Neuron (in vitro differentiated cells): Measurements from ENCODE around the gene LMTK3.
"Not testable (repeated sequence)": the region's sequence is repeated elsewhere in the genome, so short reads cannot be mapped to it uniquely, and the experiment has no call there.

Source experiments
- H2AFZ ChIP-seq: one replicate; pipeline ENCODE4 v1.6.1; 2013; ENCODE audit warnings: low read depth, mild to moderate bottlenecking, inconsistent platforms, low read length, moderate library complexity
- H3K27me3 ChIP-seq: one replicate; pipeline ENCODE4 v1.6.1; 2013; ENCODE audit warnings: low read length; ENCODE audit not compliant: insufficient read depth
- H3K36me3 ChIP-seq: one replicate; pipeline ENCODE4 v1.6.1; 2013; ENCODE audit warnings: low read length; ENCODE audit not compliant: insufficient read depth
- H3K4me1 ChIP-seq: one replicate; pipeline ENCODE4 v1.6.1; 2013; ENCODE audit warnings: low read length; ENCODE audit not compliant: insufficient read depth
- H3K4me3 ChIP-seq: 2 replicates; pipeline ENCODE4 v1.5.1; 2013; ENCODE audit warnings: mild to moderate bottlenecking, low read length, moderate library complexity
- H3K9me3 ChIP-seq: one replicate; pipeline ENCODE4 v1.6.1; 2013; ENCODE audit warnings: low read length

Gene LMTK3

GRCh38 chr19:48548253-48548911 is 36.7 kb upstream of the LMTK3 start:
- Histone ChIP-seq H3K4me3 (no peak overlapping the region), H2AFZ (no peak overlapping the region), H3K36me3 (no peaks in the 10 kb centered on the region), H3K27me3 (peaks cover 8% of the 10 kb centered on the region), H3K4me1 (no peaks in the 10 kb centered on the region), H3K9me3 (no peaks in the 10 kb centered on the region)

- H3K27me3 ChIP-seq, result peaks cover 8% of the 10 kb centered on the region
- H2AFZ ChIP-seq, result no peak overlapping the region
- H3K4me3 ChIP-seq, result no peak overlapping the region
- no peaks in the 10 kb centered on the region for H3K36me3 ChIP-seq
- no peaks in the 10 kb centered on the region for H3K9me3 ChIP-seq
- H3K4me1 ChIP-seq, result no peaks in the 10 kb centered on the region
These were observed 36.1 kb upstream of the LMTK3 start for GRCh38 chr19:48547722-48548121.

- no peak overlapping the region for H2AFZ ChIP-seq
- H3K36me3 ChIP-seq, result no peaks in the 10 kb centered on the region
- no peaks in the 10 kb centered on the region for H3K4me1 ChIP-seq
- no peaks in the 10 kb centered on the region for H3K9me3 ChIP-seq
- no peak overlapping the region for H3K4me3 ChIP-seq
- H3K27me3 ChIP-seq, result peaks cover 3% of the 10 kb centered on the region
These were observed 33.5 kb upstream of the LMTK3 start for GRCh38 chr19:48544856-48545750.

GRCh38 chr19:48543121-48543710 is 31.6 kb upstream of the LMTK3 start:
- Histone ChIP-seq H3K4me1 (no peaks in the 10 kb centered on the region), H3K36me3 (no peaks in the 10 kb centered on the region), H3K4me3 (no peak overlapping the region), H3K27me3 (no peaks in the 10 kb centered on the region), H3K9me3 (no peaks in the 10 kb centered on the region), H2AFZ (no peak overlapping the region)

GRCh38 chr19:48541813-48542212 is 30.2 kb upstream of the LMTK3 start:
- Histone ChIP-seq H3K4me3 (no peak overlapping the region), H3K4me1 (no peaks in the 10 kb centered on the region), H2AFZ (no peak overlapping the region), H3K27me3 (no peaks in the 10 kb centered on the region), H3K9me3 (no peaks in the 10 kb centered on the region), H3K36me3 (no peaks in the 10 kb centered on the region)

- H3K36me3 ChIP-seq, result no peaks in the 10 kb centered on the region
- no peak overlapping the region for H3K4me3 ChIP-seq
- H3K4me1 ChIP-seq, result no peaks in the 10 kb centered on the region
- H2AFZ ChIP-seq, result no peak overlapping the region
- no peaks in the 10 kb centered on the region for H3K27me3 ChIP-seq
- H3K9me3 ChIP-seq, result no peaks in the 10 kb centered on the region
These were observed 28.5 kb upstream of the LMTK3 start for GRCh38 chr19:48540110-48540509.

- Histone ChIP-seq H3K4me3 (no peak overlapping the region), H3K4me1 (no peaks in the 10 kb centered on the region), H3K27me3 (no peaks in the 10 kb centered on the region), H3K9me3 (no peaks in the 10 kb centered on the region), H2AFZ (no peak overlapping the region), H3K36me3 (no peaks in the 10 kb centered on the region)
These were observed 28.0 kb upstream of the LMTK3 start for GRCh38 chr19:48539503-48540096.

GRCh38 chr19:48538057-48538456 is 26.4 kb upstream of the LMTK3 start:
- H3K36me3 ChIP-seq, H2AFZ ChIP-seq, H3K27me3 ChIP-seq, H3K4me1 ChIP-seq, H3K4me3 ChIP-seq, H3K9me3 ChIP-seq: not testable (repeated sequence)

- Histone ChIP-seq H3K36me3 (no peaks in the 10 kb centered on the region), H3K4me3 (no peak overlapping the region), H3K9me3 (no peaks in the 10 kb centered on the region), H3K27me3 (no peaks in the 10 kb centered on the region), H2AFZ (no peak overlapping the region), H3K4me1 (no peaks in the 10 kb centered on the region)
These were observed 25.9 kb upstream of the LMTK3 start for GRCh38 chr19:48537541-48537940.

- no peaks in the 10 kb centered on the region for H3K27me3 ChIP-seq
- peaks cover 3% of the 10 kb centered on the region for H3K9me3 ChIP-seq
- H2AFZ ChIP-seq, result no peak overlapping the region
- H3K36me3 ChIP-seq, result no peaks in the 10 kb centered on the region
- no peak overlapping the region for H3K4me3 ChIP-seq
- no peaks in the 10 kb centered on the region for H3K4me1 ChIP-seq
These were observed 22.1 kb upstream of the LMTK3 start for GRCh38 chr19:48533770-48534169.

- peaks cover 3% of the 10 kb centered on the region for H3K9me3 ChIP-seq
- H2AFZ ChIP-seq, result no peak overlapping the region
- no peak overlapping the region for H3K4me3 ChIP-seq
- H3K4me1 ChIP-seq, result no peaks in the 10 kb centered on the region
- H3K27me3 ChIP-seq, result no peaks in the 10 kb centered on the region
- H3K36me3 ChIP-seq, result no peaks in the 10 kb centered on the region
These were observed 19.1 kb upstream of the LMTK3 start for GRCh38 chr19:48530770-48531169.

GRCh38 chr19:48530066-48530720 is 18.6 kb upstream of the LMTK3 start:
- Histone ChIP-seq H3K4me3 (no peak overlapping the region), H3K4me1 (no peaks in the 10 kb centered on the region), H2AFZ (no peak overlapping the region), H3K36me3 (no peaks in the 10 kb centered on the region), H3K27me3 (no peaks in the 10 kb centered on the region), H3K9me3 (peaks cover 3% of the 10 kb centered on the region)

- H3K27me3 ChIP-seq, result no peaks in the 10 kb centered on the region
- H3K4me1 ChIP-seq, result no peaks in the 10 kb centered on the region
- H3K9me3 ChIP-seq, result peaks cover 6% of the 10 kb centered on the region
- H3K4me3 ChIP-seq, result no peak overlapping the region
- no peak overlapping the region for H2AFZ ChIP-seq
- no peaks in the 10 kb centered on the region for H3K36me3 ChIP-seq
These were observed 17.5 kb upstream of the LMTK3 start for GRCh38 chr19:48529156-48529555.
